Measurements from ENCODE around the gene HDDC3.

DNA sequence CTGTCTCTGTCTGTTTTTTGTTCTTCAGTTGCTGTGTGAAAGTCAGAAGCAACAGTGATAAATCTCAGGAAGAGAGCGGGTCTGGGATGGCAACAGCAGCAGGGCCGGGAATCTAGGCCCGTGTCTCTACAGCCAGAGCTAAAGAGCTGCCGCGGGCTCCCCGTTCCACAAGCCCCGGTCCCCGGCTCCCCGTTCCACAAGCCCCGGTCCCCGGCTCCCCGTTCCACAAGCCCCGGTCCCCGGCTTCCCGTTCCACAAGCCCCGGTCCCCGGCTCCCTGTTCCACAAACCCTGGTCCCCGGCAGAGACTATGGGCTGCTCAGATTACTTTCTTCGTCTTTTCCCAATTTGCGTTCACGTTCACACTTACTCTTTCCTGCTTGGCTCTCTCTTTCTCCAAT lies 41.9 kb upstream of the HDDC3 start:
- TF ChIP-seq CTCF (IDR thresholded peaks at IDR 0.05), result no peak
- no peak for TF ChIP-seq POLR2A (IDR thresholded peaks at IDR 0.05)

Measured in right lobe of liver (tissue), 4 donors.